Endothelial cell of umbilical vein (primary cell): ENCODE measurements around the gene ATP2B2. TPM values are rescaled to one million over a fixed set of nuclear protein-coding genes. Genes with fewer than 3 reads are reported as not detected.

Experiments
- BruUV-seq: library from RNA; stranded (reverse); fragments of 400-500 nt; replicated peaks from 2 replicates; lab custom pipeline; 2021; lab: Mats Ljungman, UMichigan
- CTCF ChIA-PET: fragments of 300-600, 350-600 bp; sonication (Branson Sonifier 250); formaldehyde crosslinking; loops from one replicate; lab custom pipeline; 2021; ENCODE audit warnings: antibody characterized with exemption, inconsistent platforms; lab: Charles Lee
- POLR2A ChIA-PET: fragments of 300-600, 350-600 bp; sonication (Branson Sonifier 250); formaldehyde crosslinking; loops from one replicate; lab custom pipeline; 2021; ENCODE audit warnings: antibody characterized with exemption, inconsistent platforms; lab: Charles Lee
- DNase-seq: peaks from one replicate; pipeline ENCODE4 v3.0.0-alpha.2; 2011; ENCODE audit warnings: low read depth, low spot score
- FAIRE-seq: peaks from 2 replicates; lab custom pipeline; 2011; peaks lifted over from hg19 to GRCh38; lab: Jason Lieb, UNC
- H2AFZ ChIP-seq: 2 replicates; pipeline ENCODE4 v1.6.0; 2012; ENCODE audit warnings: low read depth, low read length, control low read depth, inconsistent platforms
- H3K27ac ChIP-seq: 2 replicates; pipeline ENCODE4 v1.5.1; 2011; ENCODE audit warnings: low read depth, mild to moderate bottlenecking, control low read depth, low read length, moderate library complexity; ENCODE audit not compliant: insufficient read depth
- H3K27me3 ChIP-seq, 2 experiments: 2 replicates each; pipeline versions ENCODE4 v1.6.0 to v1.6.1; 2011; ENCODE audit warnings: low read length in 2 of 2, mixed read lengths in 1 of 2; ENCODE audit not compliant: control insufficient read depth in 2 of 2, insufficient read depth in 2 of 2
- H3K36me3 ChIP-seq, 2 experiments: 2 replicates in 1 of 2; 3 replicates in 1 of 2; pipeline ENCODE4 v1.5.1; 2011; ENCODE audit warnings: low read length in 2 of 2, mild to moderate bottlenecking in 1 of 2, moderate library complexity in 1 of 2; ENCODE audit not compliant: control insufficient read depth in 2 of 2, insufficient read depth in 2 of 2; ENCODE audit errors: extremely low read depth in 1 of 2
- H3K4me1 ChIP-seq: 3 replicates; pipeline ENCODE4 v1.5.1; 2011; ENCODE audit warnings: mild to moderate bottlenecking, low read length; ENCODE audit not compliant: control insufficient read depth, insufficient read depth; ENCODE audit errors: extremely low read depth
- H3K4me2 ChIP-seq: 2 replicates; pipeline ENCODE4 v1.6.1; 2011; ENCODE audit warnings: low read length, control low read depth, mixed read lengths; ENCODE audit not compliant: insufficient read depth
- H3K4me3 ChIP-seq, 3 experiments: fragments of 200-600 bp in 1 of 3; sonication (generic), shearing (Covaris generic) in 1 of 3; replicated peaks in 1 of 3; 2 replicates each; pipeline ENCODE4 v1.5.1; 2011 to 2016; ENCODE audit warnings: control low read depth in 3 of 3, low read length in 3 of 3, mild to moderate bottlenecking in 2 of 3, inconsistent platforms in 1 of 3, low read depth in 1 of 3, moderate library complexity in 1 of 3; ENCODE audit not compliant: insufficient read depth in 1 of 3
- H3K79me2 ChIP-seq: 2 replicates; pipeline ENCODE4 v1.6.0; 2012; ENCODE audit warnings: low read length, inconsistent platforms; ENCODE audit not compliant: control insufficient read depth, insufficient read depth
- H3K9ac ChIP-seq: replicated peaks from 2 replicates; pipeline ENCODE3; 2011; ENCODE audit warnings: low read length, control low read depth; ENCODE audit not compliant: insufficient read depth; ENCODE audit errors: extremely low read depth
- H3K9me1 ChIP-seq: replicated peaks from 3 replicates; pipeline ENCODE4 v1.6.0; 2011; ENCODE audit warnings: mild to moderate bottlenecking, low read length; ENCODE audit not compliant: control insufficient read depth, insufficient read depth; ENCODE audit errors: extremely low read depth
- H3K9me3 ChIP-seq: replicated peaks from 2 replicates; pipeline ENCODE4 v1.5.1; 2012; ENCODE audit warnings: low read length, inconsistent platforms; ENCODE audit not compliant: control insufficient read depth, insufficient read depth
- H4K20me1 ChIP-seq: replicated peaks from 2 replicates; pipeline ENCODE3; 2011; ENCODE audit warnings: mild to moderate bottlenecking, low read length; ENCODE audit not compliant: control insufficient read depth, insufficient read depth; ENCODE audit errors: extremely low read depth
- FOS ChIP-seq: IDR thresholded peaks from 2 replicates; pipeline ENCODE4 v1.6.1; 2011; ENCODE audit warnings: mild to moderate bottlenecking, low read length, moderate library complexity, borderline replicate concordance; ENCODE audit not compliant: insufficient read depth
- GATA2 ChIP-seq: IDR thresholded peaks from 2 replicates; pipeline ENCODE4 v1.7.0; 2011; ENCODE audit warnings: low read depth, mild to moderate bottlenecking, moderate library complexity, mixed read lengths, low read length; ENCODE audit not compliant: insufficient read length, insufficient read depth
- dilution Hi-C: fragments of 300-500 bp; cut with MboI; formaldehyde crosslinking; loops from one replicate; pipeline ENCODE4 v1.15.0; 2019; ENCODE audit warnings: low sequenced_read_pairs; ENCODE audit not compliant: extremely low pct_ligation_motif_present
- intact Hi-C: fragments of 100-400 bp; cut with micrococcal nuclease; formaldehyde crosslinking; loops from one replicate; pipeline ENCODE4 v1.10.0; 2022
- polyA plus RNA-seq, 4 experiments: library from polyadenylated mRNA; depleted of rRNA in 3 of 4; stranded (reverse) in 3 of 4; unstranded in 1 of 4; fragments of >200 nt; gene quantifications; 2 replicates each; pipeline versions ENCODE4 v1.2.1 to v1.2.3, GENCODE V29; 2011 to 2012; ENCODE audit warnings: missing spikeins in 1 of 4
- total RNA-seq: library from RNA; stranded (reverse); gene quantifications from 2 replicates; pipeline ENCODE4 v1.2.3, GENCODE V29; 2021
- TF ChIP-seq, protein P1 (sequence below), 2 donors: IDR thresholded peaks; 1 replicate in 1 of 2; 2 replicates in 1 of 2; pipeline ENCODE4 v1.5.1; 2011; ENCODE audit warnings: low read length in 2 of 2, mild to moderate bottlenecking in 2 of 2, moderate library complexity in 2 of 2, control low read depth in 1 of 2, inconsistent platforms in 1 of 2, low read depth in 1 of 2; ENCODE audit not compliant: insufficient read depth in 1 of 2; ENCODE audit errors: extremely low read depth in 1 of 2

ATP2B2 gene
- total and polyA plus RNA-seq, 2 donors (not counting 3 experiments of a cell fraction or from before 2014, with no cell fraction given), result not detected

DNA sequence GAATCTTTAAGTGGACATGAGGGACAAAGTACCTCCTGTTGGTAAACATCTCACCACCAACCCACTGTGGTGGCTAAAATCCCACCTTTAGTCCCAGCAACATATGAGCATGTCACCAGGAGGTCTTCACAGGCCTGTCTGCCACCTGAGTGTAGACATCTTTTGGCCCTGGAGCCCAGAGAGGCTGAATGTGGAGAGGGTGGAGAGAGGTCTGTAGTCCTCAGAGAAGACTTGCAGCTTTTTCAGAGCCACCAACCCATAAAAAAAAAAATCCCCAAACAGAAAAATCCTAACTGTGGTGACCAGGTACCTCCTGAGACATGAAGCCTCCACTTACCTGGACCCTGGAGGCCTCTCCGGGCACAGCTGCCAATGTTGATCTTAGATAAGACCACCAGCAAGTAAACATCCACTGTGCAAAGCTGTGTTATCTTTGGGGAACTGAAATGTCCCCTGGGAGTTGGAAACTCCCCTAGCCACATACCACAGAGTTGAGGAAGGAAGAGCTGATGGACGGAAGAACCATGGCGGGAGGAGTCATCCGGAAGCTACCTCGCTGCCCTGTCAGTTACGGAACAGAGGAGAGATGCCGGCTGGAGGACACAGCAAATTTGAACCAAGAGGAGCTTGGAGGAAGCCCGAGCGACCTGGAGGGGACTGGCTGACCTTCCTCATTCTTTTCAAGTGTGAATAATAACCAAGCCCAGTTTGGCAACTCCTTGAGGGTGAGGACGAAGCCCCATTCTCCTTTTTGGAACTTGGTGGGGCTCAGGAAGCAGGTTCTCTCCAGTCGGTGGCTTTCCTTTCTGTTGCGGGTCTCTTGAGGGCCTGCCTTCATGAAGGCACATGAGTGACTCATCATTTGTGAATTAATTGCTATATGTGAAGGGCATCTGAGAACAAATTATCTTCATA lies 212.6 kb downstream of the ATP2B2 start, which contains the start of gene GHRL:
GHRL (minus strand) TSS at position 443 of the 915 bp plus-strand sequence. CDS start 2,767 bp downstream, outside the sequence.
- BruUV-seq, result no TSS peak
- no peaks in the 10 kb centered on the region for H3K9me3 ChIP-seq
- peak; percentile 23 for TF ChIP-seq FOS
- TF ChIP-seq GATA2, result no peak
- TF ChIP-seq, protein P1, sequence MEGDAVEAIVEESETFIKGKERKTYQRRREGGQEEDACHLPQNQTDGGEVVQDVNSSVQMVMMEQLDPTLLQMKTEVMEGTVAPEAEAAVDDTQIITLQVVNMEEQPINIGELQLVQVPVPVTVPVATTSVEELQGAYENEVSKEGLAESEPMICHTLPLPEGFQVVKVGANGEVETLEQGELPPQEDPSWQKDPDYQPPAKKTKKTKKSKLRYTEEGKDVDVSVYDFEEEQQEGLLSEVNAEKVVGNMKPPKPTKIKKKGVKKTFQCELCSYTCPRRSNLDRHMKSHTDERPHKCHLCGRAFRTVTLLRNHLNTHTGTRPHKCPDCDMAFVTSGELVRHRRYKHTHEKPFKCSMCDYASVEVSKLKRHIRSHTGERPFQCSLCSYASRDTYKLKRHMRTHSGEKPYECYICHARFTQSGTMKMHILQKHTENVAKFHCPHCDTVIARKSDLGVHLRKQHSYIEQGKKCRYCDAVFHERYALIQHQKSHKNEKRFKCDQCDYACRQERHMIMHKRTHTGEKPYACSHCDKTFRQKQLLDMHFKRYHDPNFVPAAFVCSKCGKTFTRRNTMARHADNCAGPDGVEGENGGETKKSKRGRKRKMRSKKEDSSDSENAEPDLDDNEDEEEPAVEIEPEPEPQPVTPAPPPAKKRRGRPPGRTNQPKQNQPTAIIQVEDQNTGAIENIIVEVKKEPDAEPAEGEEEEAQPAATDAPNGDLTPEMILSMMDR (IDR thresholded peaks at IDR 0.05; ENCODE audit: extremely low read depth in 1 of 2, insufficient read depth in 1 of 2, low read depth in 1 of 2, low read length in 2 of 2), result no peak
- dilution Hi-C loops, result no loop called here
- CTCF ChIA-PET, result interaction anchor here (0.7 to 1.2 kb wide), 3 partner anchors 10 to 29 kb away, joined by 3 to 5 read pairs (median 3); no protein-coding TSS in a partner anchor
- H3K27me3 ChIP-seq, result no peaks in the 10 kb centered on the region
- H3K4me1 ChIP-seq, result no peaks in the 10 kb centered on the region
- H2AFZ ChIP-seq, result no peak within 1 kb of the TSS
- no peaks in the 10 kb centered on the region for H3K9me1 ChIP-seq
- POLR2A ChIA-PET, result no interaction called here
- no peak for DNase-seq
- no peak within 1 kb of the TSS for H3K9ac ChIP-seq
- H3K79me2 ChIP-seq, result no peaks in the 10 kb centered on the region
- intact Hi-C loops, result no loop called here
- H3K36me3 ChIP-seq, result no peaks in the 10 kb centered on the region
- no peak within 1 kb of the TSS for H3K4me2 ChIP-seq
- H3K27ac ChIP-seq, result no peak within 1 kb of the TSS
- no peak for FAIRE-seq
- no peak within 1 kb of the TSS for H3K4me3 ChIP-seq
- H4K20me1 ChIP-seq, result no peaks in the 10 kb centered on the region
